Right lobe of liver (tissue), 4 donors: Measurements from ENCODE around the gene EMID1.

Experiments
- CTCF ChIP-seq, 4 donors: fragments of 200-600 bp in 3 of 4; fragments of 450-650 bp in 1 of 4; IDR thresholded peaks; one replicate each; pipeline versions ENCODE4 v1.5.1 to v1.8.0; 2016 to 2022; ENCODE audit warnings: antibody characterized with exemption in 4 of 4, mild to moderate bottlenecking in 2 of 4
- POLR2A ChIP-seq: fragments of 450-650 bp; IDR thresholded peaks from one replicate; pipeline ENCODE4 v1.6.1; 2017; ENCODE audit warnings: antibody characterized with exemption, mild to moderate bottlenecking
- donor health status: DM: no; HTN: no; CAD: no.
- donor health status: DM: no; HTN: no; CAD: no.
- donor health status: DM: no; HTN: yes; CAD: no.

- TF ChIP-seq CTCF (IDR thresholded peaks at IDR 0.05): no peak
- TF ChIP-seq POLR2A: no peak
Measured at GRCh38 chr22:29167032-29167911, 38.4 kb upstream of the EMID1 start.
